HEK293 (cell line): ENCODE measurements around the gene ACACB.

Source experiments
- CTCF ChIA-PET: fragments of 350-600 bp; formaldehyde crosslinking; extraction: SDS; loops from one replicate; lab custom pipeline; 2021; ENCODE audit warnings: antibody characterized with exemption; lab: Yijun Ruan, JAX
- POLR2A ChIA-PET: fragments of 300-600 bp; formaldehyde crosslinking; extraction: SDS; loops from one replicate; lab custom pipeline; 2020; ENCODE audit warnings: antibody characterized with exemption, inconsistent platforms; lab: Yijun Ruan, JAX
- H3K27ac ChIP-seq: fragments of 200-500 bp; sonication (Bioruptor generic); 2 replicates; pipeline ENCODE4 v1.5.1; 2014; ENCODE audit warnings: low read depth, low read length, control low read depth, inconsistent platforms; ENCODE audit errors: extremely low read depth
- H3K36me3 ChIP-seq, 2 experiments: fragments of 200-500 bp in 1 of 2; sonication (Bioruptor generic) in 1 of 2; 1 replicate in 1 of 2; 2 replicates in 1 of 2; pipeline ENCODE4 v1.5.1; 2014 to 2017; ENCODE audit warnings: inconsistent platforms in 2 of 2, low read length in 2 of 2; ENCODE audit not compliant: control insufficient read depth in 2 of 2, insufficient read depth in 1 of 2
- H3K4me1 ChIP-seq: fragments of 200-500 bp; sonication (Bioruptor generic); 2 replicates; pipeline ENCODE4 v1.5.1; 2014; ENCODE audit warnings: mild to moderate bottlenecking, low read length, inconsistent platforms; ENCODE audit not compliant: control insufficient read depth, insufficient read depth
- H3K4me3 ChIP-seq: 2 replicates; pipeline ENCODE4 v1.5.1; 2011; ENCODE audit warnings: low read depth, mild to moderate bottlenecking, control low read depth, low read length, moderate library complexity
- H3K9me3 ChIP-seq: fragments of 200-500 bp; sonication (Bioruptor generic); 2 replicates; pipeline ENCODE4 v1.5.1; 2014; ENCODE audit warnings: low read depth, low read length, inconsistent platforms; ENCODE audit not compliant: control insufficient read depth, insufficient read depth
- BCL6B ChIP-seq: fragments of 450-650 bp; formaldehyde crosslinking; IDR thresholded peaks from 2 replicates; pipeline ENCODE4 v1.5.1; 2017; ENCODE audit warnings: missing biosample characterization, missing genetic modification characterization
- PRDM1 ChIP-seq: fragments of 450-650 bp; formaldehyde crosslinking; IDR thresholded peaks from 2 replicates; pipeline ENCODE4; 2016; ENCODE audit warnings: missing biosample characterization, missing genetic modification characterization
- SP2 ChIP-seq: fragments of 450-650 bp; formaldehyde crosslinking; IDR thresholded peaks from 2 replicates; pipeline ENCODE4 v1.5.1; 2016; ENCODE audit warnings: missing biosample characterization, missing genetic modification characterization
- ZBTB10 ChIP-seq: fragments of 450-650 bp; formaldehyde crosslinking; IDR thresholded peaks from 2 replicates; pipeline ENCODE4 v1.5.1; 2016; ENCODE audit warnings: missing biosample characterization, missing genetic modification characterization
- ZBTB21 ChIP-seq: fragments of 450-650 bp; formaldehyde crosslinking; IDR thresholded peaks from 2 replicates; pipeline ENCODE4 v1.5.1; 2017; ENCODE audit warnings: missing biosample characterization, missing genetic modification characterization
- ZBTB7A ChIP-seq: fragments of 450-650 bp; formaldehyde crosslinking; IDR thresholded peaks from 2 replicates; pipeline ENCODE4 v1.5.1; 2016; ENCODE audit warnings: low read depth, missing biosample characterization, missing genetic modification characterization
- ZNF132 ChIP-seq: fragments of 450-650 bp; formaldehyde crosslinking; IDR thresholded peaks from 2 replicates; pipeline ENCODE4 v1.5.1; 2017; ENCODE audit warnings: missing biosample characterization, missing genetic modification characterization, borderline replicate concordance
- ZNF140 ChIP-seq: fragments of 450-650 bp; formaldehyde crosslinking; IDR thresholded peaks from 2 replicates; pipeline ENCODE4 v1.5.1; 2016; ENCODE audit warnings: missing biosample characterization, missing genetic modification characterization
- ZNF155 ChIP-seq: fragments of 450-650 bp; formaldehyde crosslinking; IDR thresholded peaks from 2 replicates; pipeline ENCODE4 v1.5.1; 2016; ENCODE audit warnings: missing biosample characterization, missing genetic modification characterization
- ZNF19 ChIP-seq: fragments of 450-650 bp; formaldehyde crosslinking; IDR thresholded peaks from 2 replicates; pipeline ENCODE4; 2016; ENCODE audit warnings: missing biosample characterization, missing genetic modification characterization, low read depth
- ZNF214 ChIP-seq: fragments of 450-650 bp; formaldehyde crosslinking; IDR thresholded peaks from 2 replicates; pipeline ENCODE4 v1.5.1; 2017; ENCODE audit warnings: missing biosample characterization, mild to moderate bottlenecking, missing genetic modification characterization, borderline replicate concordance
- ZNF354C ChIP-seq: fragments of 450-650 bp; formaldehyde crosslinking; IDR thresholded peaks from 2 replicates; pipeline ENCODE4 v1.5.1; 2016; ENCODE audit warnings: missing biosample characterization, missing genetic modification characterization, low read depth, borderline replicate concordance
- ZNF366 ChIP-seq: fragments of 450-650 bp; formaldehyde crosslinking; conservative IDR thresholded peaks from 2 replicates; pipeline ENCODE4 v1.5.1; 2016; ENCODE audit warnings: missing biosample characterization, missing genetic modification characterization
- ZNF426 ChIP-seq: fragments of 450-650 bp; formaldehyde crosslinking; IDR thresholded peaks from 2 replicates; pipeline ENCODE4 v1.5.1; 2017; ENCODE audit warnings: missing biosample characterization, missing genetic modification characterization, mild to moderate bottlenecking, inconsistent platforms, moderate library complexity
- ZNF48 ChIP-seq: fragments of 450-650 bp; formaldehyde crosslinking; IDR thresholded peaks from 2 replicates; pipeline ENCODE4 v1.5.1; 2016; ENCODE audit warnings: missing biosample characterization, missing genetic modification characterization
- ZNF610 ChIP-seq: fragments of 450-650 bp; formaldehyde crosslinking; IDR thresholded peaks from 2 replicates; pipeline ENCODE4 v1.5.1; 2016; ENCODE audit warnings: missing biosample characterization, missing genetic modification characterization, borderline replicate concordance
- ZNF621 ChIP-seq: fragments of 450-650 bp; formaldehyde crosslinking; IDR thresholded peaks from 2 replicates; pipeline ENCODE4 v1.5.1; 2017; ENCODE audit warnings: missing biosample characterization, missing genetic modification characterization
- ZNF624 ChIP-seq: fragments of 450-650 bp; formaldehyde crosslinking; IDR thresholded peaks from 2 replicates; pipeline ENCODE4 v1.5.1; 2017; ENCODE audit warnings: missing biosample characterization, missing genetic modification characterization
- ZNF843 ChIP-seq: fragments of 450-650 bp; formaldehyde crosslinking; IDR thresholded peaks from 2 replicates; pipeline ENCODE4 v1.5.1; 2016; ENCODE audit warnings: missing biosample characterization, missing genetic modification characterization
- ZSCAN23 ChIP-seq: fragments of 450-650 bp; formaldehyde crosslinking; IDR thresholded peaks from 2 replicates; pipeline ENCODE4 v1.5.1; 2016; ENCODE audit warnings: missing biosample characterization, missing genetic modification characterization
- TF ChIP-seq, protein P1 (sequence below): fragments of 450-650 bp; formaldehyde crosslinking; IDR thresholded peaks from 2 replicates; pipeline ENCODE4 v1.5.1; 2017; ENCODE audit warnings: missing biosample characterization, mild to moderate bottlenecking, missing genetic modification characterization, moderate library complexity
- TF ChIP-seq, protein P2 (sequence below): fragments of 450-650 bp; formaldehyde crosslinking; IDR thresholded peaks from 2 replicates; pipeline ENCODE4 v1.5.1; 2016; ENCODE audit warnings: missing biosample characterization, missing genetic modification characterization

The ACACB gene

DNA sequence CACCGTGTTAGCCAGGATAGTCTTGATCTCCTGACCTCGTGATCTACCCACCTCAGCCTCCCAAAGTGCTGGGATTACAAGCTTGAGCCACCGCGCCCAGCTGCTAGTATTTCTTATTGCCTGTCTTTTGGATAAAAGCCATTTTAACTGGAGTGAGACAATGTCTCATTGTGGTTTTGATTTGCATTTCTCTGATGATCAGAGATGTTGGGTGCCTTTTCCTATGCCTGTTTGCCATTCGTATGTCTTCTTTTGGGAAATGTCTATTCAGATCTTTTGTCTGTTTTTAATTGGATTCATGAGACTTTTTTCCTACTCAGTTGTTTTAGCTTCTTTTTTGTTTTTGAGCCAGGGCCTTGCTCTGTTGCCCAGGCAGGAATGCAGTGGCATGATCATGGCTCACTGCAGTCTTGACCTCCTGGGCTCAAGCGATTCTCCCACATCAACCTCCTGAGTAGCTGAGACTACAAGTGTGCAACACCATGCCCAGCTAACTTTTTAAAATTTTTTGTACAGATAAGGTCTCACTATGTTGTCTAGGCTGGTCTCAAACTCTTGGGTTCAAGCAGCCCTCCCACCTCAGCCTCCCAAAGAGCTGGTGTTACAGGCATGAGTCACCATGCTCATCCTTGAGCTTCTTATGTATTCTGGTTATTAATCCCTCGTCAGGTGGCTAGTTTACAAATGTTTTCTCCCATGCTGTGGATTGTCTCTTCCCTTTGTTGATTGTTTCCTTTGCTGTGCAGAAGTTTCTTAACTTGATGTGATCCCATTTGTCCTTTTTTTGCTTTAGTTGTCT, 65.9 kb downstream of the ACACB start:
- POLR2A ChIA-PET: no interaction called here
- peaks cover 5 to 33% of the 10 kb centered on the region in 2 experiments for H3K36me3 ChIP-seq
- H3K4me3 ChIP-seq: no peak overlapping the region
- no peaks in the 10 kb centered on the region for H3K9me3 ChIP-seq
- CTCF ChIA-PET: interaction anchor here (0.8 to 0.9 kb wide), 2 partner anchors 205 to 212 kb away, joined by 4 read pairs; no protein-coding TSS in a partner anchor
- TF ChIP-seq BCL6B (tag by site-specific recombination) (no peak), SP2 (tag by site-specific recombination) (no peak), ZBTB21 (tag by site-specific recombination) (no peak), ZNF155 (tag by site-specific recombination) (no peak)
- TF ChIP-seq, all 188 proteins: peak for 0
- H3K4me1 ChIP-seq: no peaks in the 10 kb centered on the region
- no peak overlapping the region for H3K27ac ChIP-seq

GRCh38 chr12:109185441-109185840, 69.1 kb downstream of the ACACB start:
- peaks cover 5 to 14% of the 10 kb centered on the region in 2 experiments for H3K36me3 ChIP-seq
- POLR2A ChIA-PET: no interaction called here
- H3K27ac ChIP-seq: no peak overlapping the region
- no peak overlapping the region for H3K4me3 ChIP-seq
- CTCF ChIA-PET: interaction anchor here (0.7 kb wide), 1 partner anchor 17 kb away, joined by 3 read pairs; no protein-coding TSS in a partner anchor
- H3K9me3 ChIP-seq: no peaks in the 10 kb centered on the region
- TF ChIP-seq ZNF621 (tag by site-specific recombination) (no peak), ZNF214 (tag by site-specific recombination) (no peak), ZBTB7A (tag by site-specific recombination) (no peak), ZNF366 (tag by site-specific recombination) (no peak), ZNF843 (tag by site-specific recombination) (no peak), ZNF624 (tag by site-specific recombination) (no peak), ZNF48 (tag by site-specific recombination) (no peak), ZNF19 (tag by site-specific recombination) (no peak), ZNF140 (tag by site-specific recombination) (no peak), PRDM1 (no peak), ZNF610 (tag by site-specific recombination) (no peak), ZNF354C (tag by site-specific recombination) (no peak), ZNF155 (tag by site-specific recombination) (no peak), ZNF132 (tag by site-specific recombination) (no peak), ZSCAN23 (tag by site-specific recombination) (no peak), ZNF426 (tag by site-specific recombination) (no peak), ZBTB10 (no peak)
- TF ChIP-seq, protein P1, sequence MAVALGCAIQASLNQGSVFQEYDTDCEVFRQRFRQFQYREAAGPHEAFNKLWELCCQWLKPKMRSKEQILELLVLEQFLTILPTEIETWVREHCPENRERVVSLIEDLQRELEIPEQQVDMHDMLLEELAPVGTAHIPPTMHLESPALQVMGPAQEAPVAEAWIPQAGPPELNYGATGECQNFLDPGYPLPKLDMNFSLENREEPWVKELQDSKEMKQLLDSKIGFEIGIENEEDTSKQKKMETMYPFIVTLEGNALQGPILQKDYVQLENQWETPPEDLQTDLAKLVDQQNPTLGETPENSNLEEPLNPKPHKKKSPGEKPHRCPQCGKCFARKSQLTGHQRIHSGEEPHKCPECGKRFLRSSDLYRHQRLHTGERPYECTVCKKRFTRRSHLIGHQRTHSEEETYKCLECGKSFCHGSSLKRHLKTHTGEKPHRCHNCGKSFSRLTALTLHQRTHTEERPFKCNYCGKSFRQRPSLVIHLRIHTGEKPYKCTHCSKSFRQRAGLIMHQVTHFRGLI (tag by site-specific recombination): no peak
- TF ChIP-seq, protein P2, sequence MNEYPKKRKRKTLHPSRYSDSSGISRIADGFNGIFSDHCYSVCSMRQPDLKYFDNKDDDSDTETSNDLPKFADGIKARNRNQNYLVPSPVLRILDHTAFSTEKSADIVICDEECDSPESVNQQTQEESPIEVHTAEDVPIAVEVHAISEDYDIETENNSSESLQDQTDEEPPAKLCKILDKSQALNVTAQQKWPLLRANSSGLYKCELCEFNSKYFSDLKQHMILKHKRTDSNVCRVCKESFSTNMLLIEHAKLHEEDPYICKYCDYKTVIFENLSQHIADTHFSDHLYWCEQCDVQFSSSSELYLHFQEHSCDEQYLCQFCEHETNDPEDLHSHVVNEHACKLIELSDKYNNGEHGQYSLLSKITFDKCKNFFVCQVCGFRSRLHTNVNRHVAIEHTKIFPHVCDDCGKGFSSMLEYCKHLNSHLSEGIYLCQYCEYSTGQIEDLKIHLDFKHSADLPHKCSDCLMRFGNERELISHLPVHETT (tag by site-specific recombination): no peak
- no peaks in the 10 kb centered on the region for H3K4me1 ChIP-seq
